Ramos (cell line): ENCODE results near the gene GPC5.

ENCODE experiments used
- in situ Hi-C: fragments of 300-500 bp; cut with MboI; formaldehyde crosslinking; loops from one replicate; pipeline ENCODE4 v1.14.3; 2022; ENCODE audit warnings: low sequenced_read_pairs; ENCODE audit not compliant: unreplicated experiment

GPC5 gene

DNA sequence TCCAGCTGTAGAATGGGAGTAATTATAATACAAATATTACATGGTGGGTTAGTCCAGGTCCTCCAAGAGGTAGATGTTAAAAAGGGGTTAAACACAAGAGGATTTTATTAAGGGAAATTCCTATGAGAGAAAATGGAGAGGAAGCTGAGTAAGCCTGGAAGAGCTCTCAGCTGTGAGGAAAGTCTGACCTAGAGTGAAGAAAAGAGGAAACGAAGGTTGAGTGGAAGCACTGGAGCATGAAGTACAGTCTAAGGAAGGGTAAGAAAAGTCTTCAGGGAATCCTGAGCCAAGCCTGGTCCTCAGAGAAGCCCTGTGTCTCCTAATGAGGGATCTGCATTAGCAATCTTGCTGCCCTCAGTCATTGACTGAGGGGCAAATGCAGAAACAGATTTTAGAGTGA is 506.2 kb downstream of the GPC5 start:
- in situ Hi-C loops, result no loop called here

DNA sequence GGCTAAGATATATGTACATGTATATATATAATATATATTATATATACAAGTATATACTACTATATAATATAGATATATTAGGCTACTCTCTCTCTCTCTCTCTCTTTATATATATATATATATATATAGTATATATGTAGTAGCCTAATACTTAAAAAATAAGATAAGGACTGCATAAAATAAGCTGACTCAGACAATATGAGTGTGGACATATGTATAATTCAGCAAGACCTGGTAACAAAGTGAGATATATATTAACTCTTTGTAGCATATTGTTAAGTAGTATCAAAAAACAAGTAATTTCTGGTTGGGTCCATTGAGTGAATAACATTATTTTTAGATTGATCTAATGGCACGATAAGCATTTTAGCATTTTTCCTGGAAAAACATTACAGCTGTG is 509.0 kb downstream of the GPC5 start:
- in situ Hi-C loops, result no loop called here

DNA sequence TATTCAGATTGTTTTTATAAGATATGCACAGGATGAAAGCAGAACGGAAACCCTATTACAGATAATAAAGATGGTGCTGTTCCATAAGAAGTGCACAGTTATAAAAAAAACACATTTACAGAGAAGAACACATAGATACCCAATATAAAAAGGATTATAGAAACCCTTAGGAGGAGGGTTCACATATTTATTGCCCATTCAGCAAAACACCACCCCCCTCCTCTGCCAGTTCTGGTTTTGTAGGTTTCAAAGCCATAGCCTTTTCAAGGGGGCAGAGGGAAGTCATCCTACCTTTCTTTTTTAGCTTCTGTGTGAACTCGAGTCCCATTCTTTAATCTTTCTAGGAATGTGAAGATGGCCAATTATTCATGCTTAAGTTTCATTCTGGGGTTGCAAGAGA is 511.2 kb downstream of the GPC5 start:
- in situ Hi-C loops, result no loop called here

DNA sequence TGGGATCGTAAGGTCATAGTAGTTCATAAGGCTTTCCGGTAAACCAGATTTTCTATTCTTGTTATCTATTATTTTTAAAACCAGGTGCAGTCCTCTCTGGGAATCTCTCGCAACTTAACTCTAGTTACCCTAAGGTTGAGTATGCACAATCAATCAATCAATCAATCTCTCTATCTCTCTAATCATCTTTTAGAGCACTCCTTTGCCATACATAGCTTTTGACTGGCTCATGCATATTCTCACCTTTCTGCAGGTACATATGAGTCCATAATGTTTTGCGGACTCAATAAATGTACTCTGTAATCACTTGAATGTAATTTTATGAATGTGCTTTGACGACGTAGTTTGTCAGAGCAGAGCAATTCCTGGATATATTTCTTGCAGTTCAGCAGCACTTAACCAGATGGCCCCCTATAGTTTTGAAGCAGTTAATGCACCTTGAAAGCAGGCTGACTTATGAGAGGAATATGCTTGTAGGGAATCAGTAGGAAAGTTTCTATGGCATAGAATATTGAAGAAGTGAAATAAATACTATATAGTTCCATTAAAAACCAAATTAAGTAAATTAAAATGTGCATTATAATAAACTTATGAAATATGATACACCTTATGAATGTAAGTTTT is 524.7 kb downstream of the GPC5 start:
- in situ Hi-C loops, result no loop called here

DNA sequence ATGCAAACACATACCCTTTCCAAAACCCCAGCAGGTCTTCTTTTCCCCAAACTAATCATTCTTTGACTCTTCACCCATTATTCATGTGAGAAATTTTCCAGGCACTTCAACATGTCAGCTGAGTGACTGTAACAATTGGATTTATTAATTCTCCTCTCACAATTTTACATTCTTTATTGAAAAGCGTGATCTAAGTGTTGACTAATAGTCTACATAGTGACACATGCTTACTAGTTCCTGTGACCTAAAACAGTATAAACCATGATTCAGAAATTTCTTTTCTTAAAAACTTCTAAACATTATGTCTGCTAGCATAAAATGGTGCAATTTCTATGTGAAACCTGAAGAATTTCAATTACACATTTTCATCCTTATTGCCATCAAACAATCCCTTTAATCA is 532.3 kb downstream of the GPC5 start:
- in situ Hi-C loops, result no loop called here

DNA sequence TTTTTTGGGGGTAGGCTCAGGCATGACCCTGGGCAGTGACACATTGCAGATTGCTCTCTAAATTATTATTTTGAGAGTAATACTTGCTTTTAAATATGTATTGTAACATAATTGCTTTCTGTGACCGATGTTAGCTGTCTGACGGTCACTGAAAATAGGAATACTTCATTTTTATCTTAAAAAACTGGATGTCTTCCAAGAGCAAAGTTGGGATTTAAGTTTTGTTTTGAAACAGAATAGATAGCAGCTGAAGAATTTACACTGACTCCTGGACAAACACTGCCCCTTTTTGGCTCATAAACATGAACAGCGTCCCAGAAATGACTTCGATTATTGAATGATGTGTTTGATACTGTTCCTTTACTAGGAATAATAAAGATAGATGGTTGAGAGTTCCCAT is 535.9 kb downstream of the GPC5 start:
- in situ Hi-C loops, result no loop called here

DNA sequence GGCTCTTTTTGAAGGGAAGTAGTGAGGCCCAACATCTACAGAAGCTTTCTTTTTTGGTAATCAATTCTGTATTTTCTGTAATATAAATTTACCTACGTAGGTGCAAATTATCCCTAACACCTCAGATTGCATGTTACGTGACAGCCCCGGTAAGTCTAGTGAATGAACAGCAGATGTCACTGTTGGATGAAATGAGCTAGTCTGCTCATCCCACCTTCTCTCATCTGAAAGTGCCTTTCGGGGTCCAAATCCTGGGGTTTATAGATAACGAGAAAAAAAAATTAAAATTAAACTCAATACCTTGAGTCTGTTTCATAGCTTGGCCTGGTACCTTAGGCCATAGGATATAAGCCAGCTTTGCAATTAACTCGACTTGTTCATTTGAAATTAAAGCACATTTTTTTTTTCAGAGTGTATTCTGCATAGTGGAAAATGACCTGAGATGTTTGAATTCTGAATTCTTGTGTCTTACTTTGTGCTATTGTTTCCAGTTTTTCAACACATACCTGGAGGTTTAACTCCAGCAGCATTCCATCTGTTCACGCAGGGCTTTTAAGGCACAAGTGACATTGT is 548.2 kb downstream of the GPC5 start:
- in situ Hi-C loops, result no loop called here

DNA sequence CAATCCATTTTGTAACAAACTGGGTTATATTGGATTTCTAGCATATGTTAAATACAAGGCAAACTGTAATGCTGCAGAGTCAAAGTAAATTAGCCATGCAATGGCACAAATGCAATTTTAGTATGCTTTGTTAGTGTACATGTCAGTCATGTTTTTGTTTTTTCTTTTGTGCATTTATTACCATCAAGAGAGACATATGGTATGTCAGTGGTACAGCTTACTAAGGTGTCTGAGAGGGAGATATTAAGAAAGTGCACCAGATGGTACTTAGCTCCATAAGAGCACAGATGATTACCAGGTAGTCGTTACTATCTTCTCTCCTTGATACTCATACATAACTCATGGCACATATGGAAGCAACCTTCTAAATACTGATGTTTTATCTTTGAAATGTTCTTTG is 550.3 kb downstream of the GPC5 start:
- in situ Hi-C loops, result no loop called here

DNA sequence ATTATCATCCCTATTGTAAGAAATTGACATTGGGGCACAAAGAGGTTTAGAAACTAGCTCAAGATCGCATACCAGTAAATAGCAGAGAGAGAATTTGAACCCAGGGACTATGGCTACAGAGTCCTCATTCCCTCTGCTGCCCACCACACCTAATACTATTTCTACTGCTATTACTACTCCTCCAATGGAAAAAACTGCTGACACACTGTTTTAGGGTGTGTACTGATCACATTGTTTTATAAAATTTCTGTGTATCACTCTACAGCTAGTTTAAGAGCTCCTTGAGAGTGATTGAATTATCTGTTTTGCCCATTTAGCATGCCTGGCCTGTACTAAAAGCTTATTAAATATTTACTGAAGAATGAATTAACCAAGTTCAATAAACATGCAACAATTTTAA is 552.4 kb downstream of the GPC5 start:
- in situ Hi-C loops, result no loop called here

DNA sequence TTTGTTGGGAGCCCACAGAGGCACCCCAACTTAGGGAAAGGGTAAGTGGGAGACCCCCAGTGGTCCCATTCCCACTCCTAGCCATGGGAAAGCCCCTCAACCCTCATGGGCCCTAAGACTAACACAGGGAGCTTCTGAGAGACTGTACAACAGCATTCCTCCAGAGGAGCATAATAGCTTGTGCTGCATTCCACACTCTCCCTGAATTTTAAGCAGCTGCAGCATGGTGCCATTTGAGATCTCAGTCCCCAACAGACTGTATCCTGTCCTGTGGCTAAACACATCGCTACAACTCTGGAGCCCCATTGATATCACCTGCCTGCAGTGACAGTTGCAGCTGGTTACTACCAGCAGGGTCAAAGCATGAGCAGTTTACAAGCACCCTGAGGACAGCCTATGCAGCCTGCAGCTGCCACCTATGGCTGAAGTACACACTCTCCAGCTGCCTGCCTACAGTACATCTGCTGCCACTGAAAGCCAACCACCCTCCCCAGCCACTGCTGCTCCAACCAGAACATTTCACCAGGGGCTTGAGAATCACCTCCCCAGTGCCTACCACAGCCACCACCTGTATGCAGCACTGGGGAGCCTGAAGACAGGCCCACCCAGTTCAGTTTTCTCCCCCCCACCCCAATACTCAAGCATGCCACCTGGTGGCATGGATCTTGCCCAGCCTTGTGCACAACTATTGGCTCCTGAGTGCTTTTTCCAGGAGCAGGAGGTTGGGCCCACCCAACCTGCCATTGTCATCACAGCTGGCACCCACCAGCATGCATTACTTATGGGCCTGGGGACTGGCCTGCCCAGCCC is 557.3 kb downstream of the GPC5 start:
- in situ Hi-C loops, result no loop called here

DNA sequence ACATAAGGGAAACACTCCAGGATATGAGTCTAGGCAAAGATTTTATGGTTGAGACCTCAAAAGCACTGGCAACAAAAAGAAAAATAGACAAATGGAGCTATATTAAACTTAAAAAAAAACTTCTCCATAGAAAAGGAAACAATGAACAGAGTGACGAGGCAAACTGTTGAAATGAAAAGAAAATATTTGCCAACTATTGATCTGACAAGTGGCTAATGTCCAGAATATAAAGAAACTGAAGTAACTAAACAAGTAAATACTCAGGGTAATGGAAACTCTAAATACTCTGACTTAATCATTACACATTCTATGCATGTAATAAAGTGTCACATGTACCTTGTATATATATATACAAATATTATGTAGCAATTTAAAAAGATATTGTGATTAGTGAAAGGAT is 562.5 kb downstream of the GPC5 start:
- in situ Hi-C loops, result no loop called here

DNA sequence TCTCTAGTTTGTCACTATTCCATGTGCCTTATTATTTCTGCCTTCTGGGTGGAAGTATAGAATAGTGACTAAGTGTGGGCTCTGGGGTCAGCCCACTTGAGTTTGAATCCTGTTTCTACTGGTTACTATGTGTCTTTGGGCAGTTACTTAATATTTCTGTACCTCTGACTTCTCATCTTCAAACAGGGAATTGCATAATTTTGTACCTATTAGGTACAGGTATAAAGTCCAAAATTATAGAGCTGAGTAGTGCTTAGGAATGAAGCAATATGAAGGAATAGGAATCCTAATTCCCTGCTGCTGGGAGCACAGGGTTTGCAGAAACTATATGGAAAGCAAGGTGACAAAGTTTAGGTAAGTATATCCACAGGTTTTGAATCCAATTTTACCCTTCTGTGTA is 564.5 kb downstream of the GPC5 start:
- in situ Hi-C loops, result no loop called here

DNA sequence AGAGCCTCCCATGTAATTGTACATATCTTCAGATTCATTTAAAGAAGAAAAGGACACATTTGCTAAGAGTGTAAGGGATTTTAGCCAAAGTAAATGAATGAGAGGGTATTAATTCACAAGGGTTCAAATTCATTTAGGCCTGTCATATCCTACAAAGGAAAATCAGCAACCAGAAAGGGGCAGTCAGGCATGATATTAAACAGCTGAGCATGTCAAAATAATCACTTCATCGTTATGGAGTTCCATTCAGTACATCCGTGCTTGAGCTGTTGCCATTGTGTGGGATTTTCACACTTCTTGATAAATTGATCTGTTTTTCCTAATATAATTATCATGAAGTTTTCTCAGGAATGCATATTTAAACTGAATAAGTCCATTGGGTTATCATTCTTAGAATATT is 567.1 kb downstream of the GPC5 start:
- in situ Hi-C loops, result no loop called here

DNA sequence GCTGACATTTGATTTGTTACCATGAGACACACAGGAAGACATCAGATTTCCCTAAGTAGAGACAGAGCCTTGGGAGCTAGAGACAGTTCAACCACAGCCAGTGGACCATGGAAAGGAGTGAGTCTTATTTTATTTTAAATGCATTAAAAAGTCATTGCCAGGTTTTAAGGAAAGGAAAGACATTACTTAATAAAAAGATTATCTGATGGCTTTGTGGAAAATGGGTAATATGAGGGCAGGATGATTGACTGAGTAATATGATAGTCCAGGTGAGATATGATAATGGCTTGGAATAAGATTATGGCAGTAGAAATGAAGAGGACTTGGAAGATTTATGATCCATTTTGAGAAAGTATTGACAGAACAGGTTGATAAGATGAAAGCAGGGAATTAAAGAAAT is 580.1 kb downstream of the GPC5 start:
- in situ Hi-C loops, result no loop called here

DNA sequence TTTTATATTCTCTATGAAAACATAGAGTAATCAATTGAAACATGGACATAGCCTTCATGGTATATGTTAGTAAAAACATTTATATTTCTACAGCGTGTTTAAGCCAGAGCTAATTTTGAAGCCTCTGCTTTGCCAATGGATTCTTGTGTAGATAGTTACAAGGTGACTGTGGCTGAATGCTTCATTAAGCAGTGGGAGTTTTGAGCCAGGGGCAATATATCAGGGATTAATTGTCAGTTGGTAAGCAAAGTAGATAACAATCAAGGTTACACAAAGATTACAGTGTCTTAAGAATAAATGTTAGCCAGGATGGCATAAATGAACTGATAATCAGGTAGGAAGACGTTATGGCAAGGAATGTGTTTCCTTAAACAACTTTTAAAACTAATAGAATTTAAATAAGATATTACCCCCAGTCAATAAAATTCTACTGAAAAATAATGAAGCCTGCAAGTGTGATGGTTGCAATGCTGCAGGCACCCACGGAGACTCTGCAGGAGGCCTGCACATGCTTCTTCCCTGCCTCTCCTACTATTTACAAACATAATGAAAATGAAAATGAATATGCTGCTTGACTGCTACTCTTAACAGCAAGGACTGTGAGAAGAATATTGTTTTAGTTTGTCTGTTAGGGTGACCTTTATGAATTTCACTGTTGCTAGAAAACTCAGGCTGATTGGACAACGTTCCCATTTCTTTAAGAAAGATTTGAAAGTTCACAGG is 588.5 kb downstream of the GPC5 start:
- in situ Hi-C loops, result no loop called here

DNA sequence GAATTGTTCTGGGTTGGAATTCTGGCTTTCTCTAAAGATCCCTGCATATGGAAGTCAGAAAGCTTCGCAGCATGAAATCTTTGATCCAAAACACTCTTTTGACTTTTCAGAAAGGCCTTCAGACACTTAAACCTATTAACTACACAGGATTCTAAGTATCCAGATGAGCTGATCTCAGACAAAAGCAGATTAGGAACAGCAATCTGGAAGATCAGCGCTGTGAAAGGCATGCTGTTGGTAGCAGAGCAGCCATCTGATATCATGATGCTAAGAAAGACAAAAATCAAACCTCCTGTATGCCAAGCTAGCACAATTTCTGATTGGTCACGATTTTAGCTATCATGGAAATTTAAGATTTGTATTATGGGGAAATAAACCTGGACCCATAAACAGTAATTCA is 589.9 kb downstream of the GPC5 start:
- in situ Hi-C loops, result no loop called here

DNA sequence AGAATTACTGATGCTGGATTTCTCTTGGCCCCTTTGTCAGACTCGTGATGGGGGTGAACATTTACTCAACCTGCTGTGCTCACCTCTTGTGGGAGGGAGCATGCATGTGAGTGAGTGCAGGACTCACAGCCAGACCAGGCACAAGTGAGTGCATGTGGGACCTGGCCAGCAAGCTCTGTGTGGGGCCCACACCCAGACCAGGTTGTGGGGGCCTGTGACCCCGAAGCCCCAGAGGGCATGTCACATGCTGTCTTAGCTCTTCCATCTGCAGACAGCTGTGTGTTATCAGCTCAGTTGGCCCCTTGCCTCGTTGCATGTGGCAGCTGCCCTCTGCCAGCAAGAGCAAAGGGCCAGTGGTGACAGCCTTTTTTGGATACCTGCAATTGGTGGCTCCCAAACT is 614.4 kb downstream of the GPC5 start:
- in situ Hi-C loops, result no loop called here

DNA sequence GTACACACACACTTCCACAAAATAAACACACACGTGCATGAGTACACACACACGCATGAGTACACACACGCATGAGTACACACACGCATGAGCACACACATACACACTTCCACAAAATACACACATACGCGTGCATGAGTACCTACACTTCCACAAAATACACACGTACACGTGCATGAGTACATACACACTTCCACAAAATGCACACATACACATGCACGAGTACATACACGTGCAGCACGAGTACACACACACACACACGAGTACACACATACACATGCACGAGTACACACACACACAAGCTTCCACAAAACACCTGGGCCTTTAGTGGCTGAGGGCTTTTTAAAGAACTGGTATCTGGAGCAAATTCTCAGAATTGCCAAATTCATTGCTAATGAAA is 619.3 kb downstream of the GPC5 start:
- in situ Hi-C loops, result no loop called here

DNA sequence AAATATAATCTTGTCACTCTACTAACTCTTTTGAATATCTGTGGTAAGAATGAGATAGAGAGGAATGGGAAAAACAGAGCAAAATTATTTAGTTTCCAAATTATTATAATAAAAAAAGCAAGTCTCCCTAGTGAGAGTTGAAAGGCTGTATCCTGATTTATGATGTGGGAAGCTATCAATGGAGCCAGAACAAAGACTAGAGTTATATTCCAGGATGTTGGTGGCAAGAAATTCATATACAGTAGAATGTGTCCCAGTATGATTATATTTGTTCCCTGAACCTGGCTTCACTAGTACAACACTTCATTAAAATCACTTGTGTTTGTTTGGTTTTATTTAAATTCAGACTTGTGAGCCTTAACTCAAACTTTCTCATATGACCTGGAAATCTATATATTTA is 630.3 kb downstream of the GPC5 start:
- in situ Hi-C loops, result no loop called here

DNA sequence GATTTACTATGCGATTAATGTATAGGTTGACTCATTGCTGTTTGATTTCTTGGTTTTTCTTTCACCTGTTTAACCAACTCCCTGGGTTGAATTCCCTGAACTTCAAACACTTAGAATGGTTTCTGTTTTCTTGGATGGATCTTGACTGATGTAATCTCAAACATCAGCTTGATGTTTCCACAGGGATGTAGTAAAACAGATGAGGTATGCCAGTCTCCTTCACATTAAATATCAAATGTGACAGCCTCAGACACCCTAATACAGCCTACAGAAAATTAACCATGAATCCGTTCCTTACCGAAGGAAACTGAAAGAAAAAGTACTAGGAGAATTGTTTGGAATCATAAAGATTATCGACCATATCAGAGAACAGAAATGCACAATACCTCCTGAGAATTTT is 631.2 kb downstream of the GPC5 start:
- in situ Hi-C loops, result no loop called here

DNA sequence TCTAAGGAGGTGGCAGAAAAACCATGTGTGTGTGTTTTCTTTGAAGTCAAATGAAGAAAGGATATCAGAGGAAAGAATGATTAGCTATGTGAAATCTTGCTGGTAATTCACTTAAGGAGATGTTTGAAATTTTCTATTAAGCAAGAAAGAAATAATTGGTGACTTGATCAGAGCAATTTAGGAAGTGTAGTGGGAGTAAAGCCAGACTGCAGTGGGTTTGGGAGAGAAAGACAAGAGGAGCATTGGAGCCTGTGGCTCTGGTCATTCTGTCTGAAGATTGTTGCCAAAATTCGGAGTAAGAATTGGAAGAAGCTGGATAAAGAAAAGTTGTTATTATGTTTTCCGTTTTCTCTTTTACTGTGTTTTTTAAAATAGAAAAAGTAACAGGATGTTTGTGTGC is 640.5 kb downstream of the GPC5 start:
- in situ Hi-C loops, result no loop called here
